Spleen (tissue), 7 donors: Measurements from ENCODE around the gene SMIM33.

Experiments used
- CTCF ChIP-seq, 11 experiments: fragments of 200-600 bp in 7 of 11; fragments of 450-650 bp in 4 of 11; sonication (generic) in 4 of 11; IDR thresholded peaks in 8 of 11; conservative IDR thresholded peaks in 3 of 11; 1 replicate in 7 of 11; 2 replicates in 4 of 11; pipeline versions ENCODE4 v1.4.0 to v1.8.0; 2016 to 2021; ENCODE audit warnings: antibody characterized with exemption in 11 of 11, inconsistent platforms in 4 of 11, mild to moderate bottlenecking in 1 of 11
- POLR2A ChIP-seq, 3 donors: fragments of 450-650 bp; IDR thresholded peaks; one replicate each; pipeline ENCODE4 v1.5.1; 2017; ENCODE audit warnings: antibody characterized with exemption in 3 of 3, mild to moderate bottlenecking in 1 of 3
- donor health status: DM: no; HTN: no; CAD: no; lungs with moderate emphysema.
- donor health status: DM: no; HTN: no; CAD: no.
- donor health status: DM: no; HTN: no; CAD: no.

GRCh38 chr5:139501381-139501780 is 30.6 kb downstream of the SMIM33 start:
- no peak for TF ChIP-seq CTCF (IDR thresholded peaks at IDR 0.05 in 8 of 11, conservative IDR thresholded peaks at IDR 0.05 in 3 of 11)
- TF ChIP-seq POLR2A (IDR thresholded peaks at IDR 0.05): no peak
